Measurements from ENCODE around the gene TRAT1. TPM values are rescaled to one million over a fixed set of nuclear protein-coding genes. Genes with fewer than 3 reads are reported as not detected.

TRAT1 gene
- polyA plus RNA-seq, 2 of the 4 experiments (the other 2 are of a cell fraction): not detected

DNA sequence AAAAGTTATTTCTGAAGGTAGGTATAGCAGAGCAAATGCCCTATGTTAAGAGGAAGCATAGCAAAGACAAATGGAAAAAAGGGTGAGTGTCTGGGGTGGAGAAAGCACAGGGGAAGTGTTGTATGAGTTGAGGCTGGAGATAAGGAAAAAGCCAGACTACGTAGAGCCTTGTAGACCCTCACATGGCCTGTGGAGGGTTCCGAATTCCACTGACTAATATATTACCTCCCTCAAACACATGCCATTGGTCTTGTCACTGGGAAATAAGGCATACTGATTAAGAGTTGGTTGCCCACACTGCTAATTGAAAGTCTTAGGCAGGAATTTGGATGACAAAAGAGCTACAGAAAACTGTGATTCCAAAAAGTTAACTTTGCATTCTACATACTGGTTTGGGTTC lies 65.2 kb downstream of the TRAT1 start:
- Histone ChIP-seq H3K27ac (no peak overlapping the region), H3K4me2 (no peak overlapping the region), H3K4me3 (no peak overlapping the region), H3K4me1 (no peaks in the 10 kb centered on the region), H3K9me3 (no peaks in the 10 kb centered on the region)
- FAIRE-seq: no peak
- WGBS (ENCODE audit: missing lambda C conversion rate): 53% methylated on average over 2 of the region's 2 CpGs
- ChIA-PET CTCF (interaction anchor here (1.1 kb wide), 1 partner anchor 9 kb away, joined by 3 read pairs; no protein-coding TSS in a partner anchor), POLR2A (no interaction called here)
- DNase-seq (ENCODE audit: low read depth in 1 of 2, low spot score in 1 of 2): no peak
- no peak for ATAC-seq
- TF ChIP-seq KDM5A (IDR thresholded peaks at IDR 0.05) (no peak), HOXB13 (CRISPR knock-in tag; IDR thresholded peaks at IDR 0.05; ENCODE audit: low read depth) (no peak), HOXB5 (CRISPR knock-in tag; IDR thresholded peaks at IDR 0.05) (no peak), NFE2L2 (conservative IDR thresholded peaks at IDR 0.05; ENCODE audit: low read length) (no peak), HES2 (IDR thresholded peaks at IDR 0.05) (no peak)

DNA sequence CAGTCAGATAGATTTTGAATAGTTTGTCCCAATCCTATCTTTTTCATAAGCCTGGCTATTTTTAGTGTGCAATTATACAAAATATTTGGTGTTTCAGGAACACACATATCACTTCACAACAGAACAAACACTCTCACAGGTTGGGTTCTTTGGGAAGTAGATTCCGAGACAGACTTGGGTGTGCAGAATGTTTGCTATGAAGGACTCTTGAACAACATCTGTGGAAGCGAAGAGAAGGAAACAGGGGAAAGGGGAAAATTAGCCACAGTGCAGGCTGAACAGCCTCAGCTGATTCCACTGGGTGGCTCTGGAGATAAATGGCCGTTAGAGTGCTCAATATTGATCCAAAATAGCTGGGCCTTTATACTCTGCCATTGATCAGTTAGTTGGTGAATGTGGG lies 69.2 kb downstream of the TRAT1 start:
- ATAC-seq: no peak
- Histone ChIP-seq H3K4me3 (no peak overlapping the region), H3K27ac (no peak overlapping the region), H3K4me2 (no peak overlapping the region), H3K4me1 (no peaks in the 10 kb centered on the region), H3K9me3 (no peaks in the 10 kb centered on the region)
- DNase-seq (ENCODE audit: low read depth in 1 of 2, low spot score in 1 of 2): no peak
- no peak for FAIRE-seq
- CTCF ChIA-PET: no interaction called here
- POLR2A ChIA-PET: no interaction called here
- TF ChIP-seq, protein P1, sequence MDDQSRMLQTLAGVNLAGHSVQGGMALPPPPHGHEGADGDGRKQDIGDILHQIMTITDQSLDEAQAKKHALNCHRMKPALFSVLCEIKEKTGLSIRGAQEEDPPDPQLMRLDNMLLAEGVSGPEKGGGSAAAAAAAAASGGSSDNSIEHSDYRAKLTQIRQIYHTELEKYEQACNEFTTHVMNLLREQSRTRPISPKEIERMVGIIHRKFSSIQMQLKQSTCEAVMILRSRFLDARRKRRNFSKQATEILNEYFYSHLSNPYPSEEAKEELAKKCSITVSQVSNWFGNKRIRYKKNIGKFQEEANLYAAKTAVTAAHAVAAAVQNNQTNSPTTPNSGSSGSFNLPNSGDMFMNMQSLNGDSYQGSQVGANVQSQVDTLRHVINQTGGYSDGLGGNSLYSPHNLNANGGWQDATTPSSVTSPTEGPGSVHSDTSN (IDR thresholded peaks at IDR 0.05): no peak
- TF ChIP-seq, protein P2, sequence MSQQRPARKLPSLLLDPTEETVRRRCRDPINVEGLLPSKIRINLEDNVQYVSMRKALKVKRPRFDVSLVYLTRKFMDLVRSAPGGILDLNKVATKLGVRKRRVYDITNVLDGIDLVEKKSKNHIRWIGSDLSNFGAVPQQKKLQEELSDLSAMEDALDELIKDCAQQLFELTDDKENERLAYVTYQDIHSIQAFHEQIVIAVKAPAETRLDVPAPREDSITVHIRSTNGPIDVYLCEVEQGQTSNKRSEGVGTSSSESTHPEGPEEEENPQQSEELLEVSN (IDR thresholded peaks at IDR 0.05; ENCODE audit: borderline replicate concordance, low read depth): no peak
- TF ChIP-seq RCOR1 (IDR thresholded peaks at IDR 0.05; ENCODE audit: low read depth, low read length) (no peak), POLR2A (IDR thresholded peaks at IDR 0.05; ENCODE audit: low read length) (no peak), REST (IDR thresholded peaks at IDR 0.05) (no peak), SMC3 (IDR thresholded peaks at IDR 0.05) (no peak), CBX2 (IDR thresholded peaks at IDR 0.05; ENCODE audit: borderline replicate concordance, low read depth) (no peak), CHD2 (IDR thresholded peaks at IDR 0.05; ENCODE audit: low read length, partially characterized antibody) (no peak), FOXS1 (CRISPR knock-in tag; IDR thresholded peaks at IDR 0.05) (no peak), JUNB (IDR thresholded peaks at IDR 0.05) (no peak), JUN (IDR thresholded peaks at IDR 0.05) (no peak), ESRRA (IDR thresholded peaks at IDR 0.05; ENCODE audit: borderline replicate concordance, low read length) (no peak), HEYL (CRISPR knock-in tag; IDR thresholded peaks at IDR 0.05) (no peak), MYC (IDR thresholded peaks at IDR 0.05; ENCODE audit: borderline replicate concordance, low read length) (no peak), NPAS2 (CRISPR knock-in tag; IDR thresholded peaks at IDR 0.05; ENCODE audit: borderline replicate concordance) (no peak)
- WGBS (ENCODE audit: missing lambda C conversion rate): 17% methylated on average over 3 of the region's 3 CpGs

- 37% methylated on average over 5 of the region's 5 CpGs for WGBS (ENCODE audit: missing lambda C conversion rate)
- CTCF ChIA-PET: interaction anchor here (1.9 kb wide), 1 partner anchor 20 kb away, joined by 9 read pairs; no protein-coding TSS in a partner anchor
- Histone ChIP-seq H3K27ac (no peak overlapping the region), H3K4me3 (no peak overlapping the region), H3K9me3 (no peaks in the 10 kb centered on the region), H3K4me1 (no peaks in the 10 kb centered on the region), H3K4me2 (no peak overlapping the region)
- FAIRE-seq (no peak), DNase-seq (ENCODE audit: low read depth in 1 of 2, low spot score in 1 of 2) (no peak), ATAC-seq (no peak)
- POLR2A ChIA-PET: no interaction called here
- no peak for TF ChIP-seq RAD21 (conservative IDR thresholded peaks at IDR 0.05 in 1 of 2, IDR thresholded peaks at IDR 0.05 in 1 of 2)
- no peak for TF ChIP-seq CTCF (IDR thresholded peaks at IDR 0.05)
- TF ChIP-seq FOSL2 (IDR thresholded peaks at IDR 0.05): no peak
- TF ChIP-seq FOSL2 (CRISPR knock-in tag; IDR thresholded peaks at IDR 0.05): no peak
- TF ChIP-seq ZNF302 (CRISPR knock-in tag; IDR thresholded peaks at IDR 0.05): no peak
- no peak for TF ChIP-seq EHF (CRISPR knock-in tag; IDR thresholded peaks at IDR 0.05)
- TF ChIP-seq RFX5 (IDR thresholded peaks at IDR 0.05): no peak
- TF ChIP-seq HEYL (CRISPR knock-in tag; IDR thresholded peaks at IDR 0.05): no peak
- TF ChIP-seq CHD4 (IDR thresholded peaks at IDR 0.05; ENCODE audit: borderline replicate concordance): no peak
- TF ChIP-seq HOXB5 (CRISPR knock-in tag; IDR thresholded peaks at IDR 0.05): no peak
- no peak for TF ChIP-seq RCOR1 (IDR thresholded peaks at IDR 0.05; ENCODE audit: low read depth, low read length)
Observed at GRCh38 chr3:108894981-108895380, 72.4 kb downstream of the TRAT1 start.
